ENCODE measurements around the gene TGOLN2.

TGOLN2 gene

DNA sequence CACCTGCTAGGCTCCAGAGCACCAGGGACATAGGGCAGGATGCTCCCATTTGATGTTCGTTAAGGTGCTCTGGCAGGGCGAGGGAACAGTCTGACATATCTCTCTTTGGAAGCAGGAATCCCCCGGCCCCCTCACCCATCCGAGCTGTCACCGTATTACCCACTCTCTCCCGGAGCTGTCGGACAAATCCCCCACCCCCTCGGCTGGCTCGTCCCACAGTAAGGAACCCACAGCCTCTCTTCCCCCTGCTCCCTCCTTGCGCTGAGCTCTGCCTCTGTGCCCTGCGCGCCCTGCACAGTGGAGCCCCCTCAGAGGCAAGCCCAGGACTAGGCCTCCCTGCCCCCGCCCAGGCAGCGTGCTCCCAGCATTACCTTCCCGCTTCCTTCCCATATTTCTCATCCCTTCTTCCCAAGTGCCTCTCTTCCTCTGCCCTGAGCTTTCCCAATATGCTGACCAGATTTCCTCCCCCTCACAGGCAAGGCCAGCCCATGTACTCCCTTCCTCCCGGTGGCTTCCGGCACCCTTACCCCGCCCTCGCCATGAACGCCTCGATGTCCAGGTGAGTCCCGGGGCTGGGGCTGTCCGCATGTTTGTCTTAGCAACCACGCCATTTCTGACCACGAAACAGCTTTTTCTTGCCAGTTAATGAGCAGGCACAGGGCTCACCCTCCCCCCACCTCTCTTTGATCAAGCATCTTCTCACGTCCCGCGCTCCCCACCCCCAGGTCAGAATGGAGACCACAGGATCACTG, 23.8 kb downstream of the TGOLN2 start:
- no peak for DNase-seq

DNA sequence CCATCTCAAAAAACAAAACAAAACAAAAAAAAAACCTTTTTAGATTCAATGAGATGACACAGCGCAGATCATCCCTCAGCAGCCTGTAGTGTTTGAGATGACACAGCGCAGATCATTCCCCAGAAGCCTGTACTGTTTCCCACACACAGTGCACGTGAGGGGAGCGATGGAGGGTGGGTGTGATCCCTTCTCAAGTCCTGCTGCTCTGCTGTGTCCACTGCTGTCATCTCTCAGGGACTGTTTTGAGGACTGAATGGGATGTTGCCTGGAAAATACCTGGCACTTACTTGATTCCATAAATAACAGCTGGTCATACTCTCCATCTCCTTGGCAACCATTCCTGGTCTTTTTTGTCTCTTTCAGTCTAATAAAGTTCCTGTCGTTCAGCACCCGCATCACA, 25.7 kb downstream of the TGOLN2 start:
- DNase-seq: no peak

GRCh38 chr2:85291425-85292023, 36.3 kb downstream of the TGOLN2 start:
- no peak for DNase-seq

DNA sequence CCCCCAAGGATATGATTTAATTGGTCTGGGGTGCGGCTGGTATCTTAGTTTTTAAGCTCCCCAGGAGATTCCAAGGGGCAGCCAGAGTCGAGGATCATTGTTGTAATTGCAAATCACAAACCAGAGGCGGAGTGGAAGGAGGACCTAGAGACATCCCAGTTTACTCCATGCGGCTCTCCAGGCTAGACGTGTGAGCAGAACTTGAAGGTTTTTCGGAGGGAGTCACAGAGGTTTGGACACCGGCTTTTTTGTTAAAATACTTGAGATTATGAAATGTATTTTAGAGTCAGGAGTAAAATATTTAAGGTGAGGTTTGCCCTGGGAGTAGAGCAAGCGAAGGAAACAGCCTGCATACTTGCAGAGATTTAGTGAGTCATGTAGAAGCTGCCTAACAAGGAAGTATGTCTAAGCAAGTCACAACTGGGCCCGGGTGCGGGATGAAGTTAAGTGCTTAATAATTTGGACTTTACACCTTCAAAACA, 39.5 kb downstream of the TGOLN2 start:
- no peak for DNase-seq

DNA sequence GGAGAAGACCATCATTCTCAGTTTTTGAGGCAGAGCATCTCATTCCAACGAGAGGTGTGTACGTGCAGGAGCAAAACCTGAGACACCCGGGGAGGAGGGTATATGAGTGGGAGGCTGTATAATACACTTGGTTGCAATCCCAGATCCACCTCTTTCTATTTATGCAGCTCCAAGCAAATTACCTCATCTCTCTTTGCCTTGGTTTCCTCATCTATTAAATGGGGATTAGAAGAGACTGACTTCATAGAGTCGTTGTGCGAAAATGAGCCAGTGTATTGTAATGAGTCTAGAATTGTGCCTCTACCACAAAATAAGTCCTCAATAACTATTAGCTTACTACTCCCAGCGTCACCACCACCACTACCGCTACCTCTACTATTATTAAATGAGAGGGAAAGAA, 40.1 kb downstream of the TGOLN2 start:
- DNase-seq: no peak

- DNase-seq: no peak
Observed at GRCh38 chr2:85286918-85287317, 40.9 kb downstream of the TGOLN2 start.

GRCh38 chr2:85283641-85284040, 44.1 kb downstream of the TGOLN2 start:
- no peak for DNase-seq

DNA sequence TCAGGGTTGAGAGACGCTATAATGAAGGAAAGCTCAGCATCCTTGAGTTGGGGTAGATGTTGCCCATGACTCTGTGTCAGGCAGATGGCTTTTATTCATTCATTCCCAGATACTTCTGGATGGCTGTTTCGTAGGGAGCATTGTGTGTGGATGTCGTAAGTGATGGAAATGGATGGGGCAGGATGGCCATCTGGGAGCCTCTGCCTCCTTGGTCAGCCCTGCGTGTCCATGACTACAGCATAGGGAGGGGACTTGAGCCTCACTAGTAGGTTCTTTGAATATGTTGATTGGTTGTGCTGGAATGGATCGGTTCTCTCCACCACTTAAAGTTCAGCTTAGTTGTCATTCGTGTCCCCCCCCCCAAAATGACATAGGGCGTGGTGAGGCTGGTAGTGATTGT, 44.9 kb downstream of the TGOLN2 start:
- no peak for DNase-seq

DNA sequence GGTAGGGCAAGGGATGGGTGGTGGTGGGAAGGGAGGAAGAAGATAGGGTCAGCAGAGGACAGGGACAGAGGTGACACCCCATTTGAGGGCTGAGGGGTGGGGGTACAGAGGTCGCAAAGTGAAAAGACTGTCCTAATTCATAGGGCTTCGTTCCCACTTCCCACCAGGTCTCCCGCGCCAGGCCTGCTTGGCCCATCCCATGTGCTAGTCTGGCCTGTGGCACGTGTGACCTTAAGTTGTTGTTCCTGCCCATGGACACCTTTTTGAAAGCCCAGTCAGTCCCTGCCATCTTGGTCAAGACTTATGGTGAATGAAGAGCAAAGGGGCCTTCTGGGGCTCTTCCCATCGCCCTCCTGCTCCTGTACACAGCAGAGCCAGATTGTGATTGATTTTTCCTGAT, 46.2 kb downstream of the TGOLN2 start:
- DNase-seq: no peak

DNA sequence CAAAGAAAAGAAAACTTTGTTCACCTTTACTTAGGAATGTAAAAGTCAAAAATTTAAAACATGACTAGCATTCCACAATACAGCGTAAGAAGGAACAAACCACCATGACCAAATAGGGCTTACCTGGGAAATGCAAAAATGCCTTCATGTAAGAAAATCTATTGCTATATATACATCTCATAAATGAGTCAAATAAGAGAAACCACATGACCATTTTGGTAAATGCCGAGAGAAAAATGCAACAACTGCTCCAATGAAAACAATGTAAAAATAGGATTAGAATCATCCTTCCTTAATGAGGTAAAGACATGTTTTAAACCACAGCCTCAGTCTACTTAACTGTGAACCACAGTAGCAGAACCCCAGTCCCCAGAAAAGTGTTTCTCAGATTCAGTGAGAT, 49.4 kb downstream of the TGOLN2 start:
- no peak for DNase-seq

- DNase-seq: no peak
Observed at GRCh38 chr2:85277416-85278158, 50.2 kb downstream of the TGOLN2 start.

- no peak for DNase-seq
Observed at GRCh38 chr2:85276571-85277118, 51.1 kb downstream of the TGOLN2 start.

- no peak for DNase-seq
Observed at GRCh38 chr2:85275984-85276540, 51.7 kb downstream of the TGOLN2 start.

GRCh38 chr2:85273738-85274731, 53.8 kb downstream of the TGOLN2 start:
- no peak for DNase-seq

- DNase-seq: no peak
Observed at GRCh38 chr2:85272357-85272756, 55.4 kb downstream of the TGOLN2 start.

DNA sequence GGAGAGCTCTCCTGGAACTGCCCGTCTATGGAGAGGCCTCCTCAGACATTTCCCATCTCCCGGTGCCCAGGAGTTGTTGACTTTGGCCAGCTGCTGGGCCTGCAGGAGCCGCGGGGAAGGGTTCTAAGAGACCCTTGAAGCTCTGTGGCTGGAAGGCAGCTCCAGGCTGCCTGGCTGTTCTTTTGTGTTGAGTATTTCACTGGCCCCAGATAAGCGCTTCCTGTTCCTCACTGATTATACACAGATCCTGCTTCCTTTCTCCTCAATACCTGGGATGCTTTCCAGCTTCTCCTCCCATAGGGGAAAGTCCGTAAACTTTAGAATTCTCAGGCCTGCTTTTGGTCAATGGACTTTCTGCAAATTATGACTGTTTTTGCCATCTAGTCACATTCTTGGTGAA, 57.8 kb downstream of the TGOLN2 start:
- no peak for DNase-seq
